Esophagus muscularis mucosa (tissue), 4 donors: ENCODE data around the gene NXF1. TPM values are rescaled to one million over a fixed set of nuclear protein-coding genes. Genes with fewer than 3 reads are reported as not detected.

Experiments used
- DNase-seq: peaks from one replicate; pipeline ENCODE4 v3.0.0-alpha.2; 2017; ENCODE audit errors: extremely low spot score
- H3K27ac ChIP-seq, 4 donors: fragments of 200-600 bp; sonication (generic); replicated peaks in 1 of 4; 1 replicate in 3 of 4; 2 replicates in 1 of 4; pipeline ENCODE4 v1.5.1; 2016 to 2019; ENCODE audit warnings: mild to moderate bottlenecking in 1 of 4
- H3K27me3 ChIP-seq, 4 donors: fragments of 200-600 bp; sonication (generic); one replicate each; pipeline versions ENCODE4 v1.5.1 to v1.6.0; 2016 to 2019
- H3K36me3 ChIP-seq, 4 donors: fragments of 200-600 bp; sonication (generic); one replicate each; pipeline ENCODE4 v1.5.1; 2016 to 2019
- H3K4me1 ChIP-seq, 4 donors: fragments of 200-600 bp; sonication (generic); one replicate each; pipeline ENCODE4 v1.5.1; 2016 to 2019
- H3K4me3 ChIP-seq, 4 donors: fragments of 200-600 bp; sonication (generic); 1 replicate in 2 of 4; 2 replicates in 2 of 4; pipeline ENCODE4 v1.5.1; 2016 to 2019; ENCODE audit warnings: mild to moderate bottlenecking in 4 of 4, moderate library complexity in 1 of 4
- H3K9me3 ChIP-seq, 4 donors: fragments of 200-600 bp; sonication (generic); 1 replicate in 3 of 4; 2 replicates in 1 of 4; pipeline ENCODE4 v1.5.1; 2016 to 2019
- CTCF ChIP-seq, 3 experiments: fragments of 200-600 bp in 2 of 3; fragments of 450-650 bp in 1 of 3; sonication (generic) in 2 of 3; IDR thresholded peaks; one replicate each; pipeline ENCODE4 v1.5.1; 2017 to 2019; ENCODE audit warnings: antibody characterized with exemption in 3 of 3, mild to moderate bottlenecking in 2 of 3, moderate library complexity in 1 of 3
- EP300 ChIP-seq: sonication (generic); formaldehyde crosslinking; IDR thresholded peaks from one replicate; pipeline ENCODE4 v1.6.1; 2017; ENCODE audit warnings: antibody characterized with exemption
- POLR2A ChIP-seq: fragments of 450-650 bp; IDR thresholded peaks from one replicate; pipeline ENCODE4 v1.6.1; 2017; ENCODE audit warnings: antibody characterized with exemption, moderate library complexity, mild to moderate bottlenecking, low read depth
- POLR2AphosphoS5 ChIP-seq, 2 donors: sonication (generic); formaldehyde crosslinking; IDR thresholded peaks; one replicate each; pipeline ENCODE4 v1.6.1; 2017; ENCODE audit warnings: antibody characterized with exemption in 2 of 2
- WGBS: methylation state at CpG from one replicate; pipeline ENCODE4 v1.1.5; 2018; 5-methylcytosine and 5-hydroxymethylcytosine counted together
- intact Hi-C: fragments of 100-400 bp; cut with DNase I; formaldehyde crosslinking; loops from one replicate; pipeline ENCODE4 v1.15.1; 2023
- total RNA-seq, 4 donors: library from RNA; depleted of rRNA; stranded (reverse); fragments of >200 nt; gene quantifications; one replicate each; pipeline versions ENCODE4 v1.1.0 to v1.2.1, GENCODE V29; 2016

Gene NXF1
- total RNA-seq, 4 donors from 2014 or later, result 38.6 to 86.4 (median 48.4) TPM

GRCh38 chr11:62851807-62852522 is 46.7 kb upstream of the NXF1 start:
- TF ChIP-seq EP300, result no peak
- TF ChIP-seq CTCF (IDR thresholded peaks at IDR 0.05), result no peak
- TF ChIP-seq POLR2AphosphoS5 (IDR thresholded peaks at IDR 0.05), result no peak
- TF ChIP-seq POLR2A, result no peak
- H3K4me3 ChIP-seq, result no peak overlapping the region
- peaks cover 26 to 36% (median 30%) of the 10 kb centered on the region in 4 donors for H3K36me3 ChIP-seq
- DNase-seq, result no peak
- no peaks in the 10 kb centered on the region for H3K9me3 ChIP-seq
- peaks cover 24 to 44% (median 36%) of the 10 kb centered on the region in 4 donors for H3K4me1 ChIP-seq
- intact Hi-C loops, result loop anchor here (10.0 kb wide), 1 partner anchor 257 kb away; the partner anchor contains the start of gene TUT1
- peak overlapping the region in 1 of 4 donors; percentile 51 for H3K27ac ChIP-seq
- no peaks in the 10 kb centered on the region for H3K27me3 ChIP-seq
- 55% methylated on average over 3 of the region's 3 CpGs for WGBS

DNA sequence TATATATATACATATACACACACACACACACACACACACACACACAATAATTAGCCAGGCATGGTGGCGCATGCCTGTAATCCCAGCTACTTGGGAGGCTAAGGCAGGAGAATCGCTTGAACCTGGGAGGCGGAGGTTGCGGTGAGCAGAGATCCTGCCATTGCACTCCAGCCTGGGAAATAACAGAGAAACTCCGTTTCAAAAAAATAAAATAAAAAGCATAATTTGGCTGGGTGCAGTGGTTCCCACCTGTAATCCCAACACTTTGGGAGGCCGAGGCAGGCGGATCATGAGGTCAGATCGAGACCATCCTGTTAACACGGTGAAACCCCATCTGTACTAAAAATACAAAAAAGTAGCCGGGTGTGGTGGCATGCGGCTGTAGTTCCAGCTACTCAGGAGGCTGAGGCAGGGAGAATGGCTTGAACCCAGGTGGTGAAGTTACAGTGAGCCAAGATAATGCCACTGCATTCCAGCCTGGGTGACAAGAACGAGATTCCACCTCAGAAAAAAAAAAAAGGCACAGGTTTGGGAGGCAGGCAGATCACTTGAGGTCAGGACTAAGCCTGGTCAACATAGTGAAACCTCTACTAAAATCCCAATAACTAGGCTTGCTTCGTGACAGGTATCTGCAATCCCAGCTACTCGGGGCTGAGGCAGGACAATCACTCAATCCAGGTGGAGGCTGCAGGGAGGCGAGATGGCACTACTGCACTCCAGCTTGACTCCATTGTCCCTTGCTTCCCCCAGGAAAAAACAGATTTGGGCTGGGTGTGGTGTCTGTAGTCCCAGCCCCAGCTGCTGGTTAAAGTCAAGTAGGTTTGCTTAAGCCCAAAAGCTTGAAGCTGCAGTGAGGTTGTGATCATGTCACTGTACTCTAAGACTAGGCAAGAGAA is 45.9 kb upstream of the NXF1 start:
- DNase-seq, result no peak
- intact Hi-C loops, result loop anchor here (10.0 kb wide), 1 partner anchor 256 kb away; the partner anchor contains the start of gene TUT1

DNA sequence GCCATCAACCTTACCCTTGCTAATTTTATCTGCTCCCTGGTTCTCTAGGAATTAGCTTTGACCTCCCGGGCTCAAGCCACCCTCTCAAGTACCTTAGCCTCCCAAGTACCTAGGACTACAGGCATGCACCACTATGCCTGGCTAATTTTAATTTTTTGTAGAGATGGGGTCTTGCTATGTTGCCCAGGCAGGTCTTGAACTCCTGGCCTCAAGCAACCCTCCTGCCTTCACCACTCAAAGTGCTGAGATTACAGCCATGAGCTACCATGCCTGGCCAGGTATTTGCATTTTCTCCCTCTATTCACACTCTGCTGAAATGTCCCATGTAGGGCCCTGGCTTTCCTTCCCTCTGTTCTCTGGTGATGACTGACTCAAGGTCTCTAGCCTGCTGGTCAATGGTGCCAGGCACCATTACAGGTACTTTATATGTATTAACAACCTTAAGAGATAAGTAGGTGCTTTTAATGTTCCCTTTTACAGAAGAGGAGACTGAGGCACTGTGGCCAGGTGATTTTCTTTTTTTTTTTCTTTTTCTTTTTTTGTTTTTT is 42.6 kb upstream of the NXF1 start:
- Histone ChIP-seq H3K27ac (no peak overlapping the region), H3K4me3 (no peak overlapping the region), H3K27me3 (no peaks in the 10 kb centered on the region), H3K9me3 (no peaks in the 10 kb centered on the region), H3K4me1 (peaks cover under 1 to 12% (median 7%) of the 10 kb centered on the region in 4 donors), H3K36me3 (peaks cover 15 to 17% (median 15%) of the 10 kb centered on the region in 4 donors)
- TF ChIP-seq POLR2AphosphoS5 (IDR thresholded peaks at IDR 0.05) (no peak), CTCF (IDR thresholded peaks at IDR 0.05) (no peak), POLR2A (no peak), EP300 (no peak)
- 96% methylated on average over 1 of the region's 1 CpG for WGBS
- intact Hi-C loops, result no loop called here
- no peak for DNase-seq

More for the DNA sequence above, 45.9 kb upstream of the NXF1 start:
- Histone ChIP-seq H3K36me3 (peaks cover 26 to 36% (median 30%) of the 10 kb centered on the region in 4 donors), H3K27me3 (no peaks in the 10 kb centered on the region), H3K4me3 (no peak overlapping the region), H3K9me3 (no peaks in the 10 kb centered on the region), H3K27ac (peak overlapping the region in 1 of 4 donors; percentile 51), H3K4me1 (peaks cover 16 to 36% (median 28%) of the 10 kb centered on the region in 4 donors)
- TF ChIP-seq POLR2A (no peak), EP300 (no peak), POLR2AphosphoS5 (IDR thresholded peaks at IDR 0.05) (no peak), CTCF (IDR thresholded peaks at IDR 0.05) (no peak)
- WGBS, result 67% methylated on average over 15 of the region's 15 CpGs

GRCh38 chr11:62846177-62846576 is 40.9 kb upstream of the NXF1 start:
- TF ChIP-seq CTCF (IDR thresholded peaks at IDR 0.05) (no peak), EP300 (no peak), POLR2A (no peak), POLR2AphosphoS5 (IDR thresholded peaks at IDR 0.05) (no peak)
- intact Hi-C loops, result no loop called here
- 92% methylated on average over 3 of the region's 3 CpGs for WGBS
- H3K9me3 ChIP-seq, result no peaks in the 10 kb centered on the region
- peaks cover 9 to 13% (median 11%) of the 10 kb centered on the region in 4 donors for H3K4me1 ChIP-seq
- H3K4me3 ChIP-seq, result no peak overlapping the region
- no peaks in the 10 kb centered on the region for H3K27me3 ChIP-seq
- DNase-seq, result no peak
- no peak overlapping the region for H3K27ac ChIP-seq
- peaks cover 0 to under 1% (median under 1%) of the 10 kb centered on the region in 4 donors for H3K36me3 ChIP-seq
